ENCODE data around the gene ZAP70. TPM values are rescaled to one million over a fixed set of nuclear protein-coding genes. Genes with fewer than 3 reads are reported as not detected.

Gene ZAP70
- total and polyA plus RNA-seq, 10 of the 15 experiments (the other 5 are each of a cell fraction or from before 2014, with no cell fraction given): 0.18 to 2.9 (median 1.2) TPM; not detected in 1

DNA sequence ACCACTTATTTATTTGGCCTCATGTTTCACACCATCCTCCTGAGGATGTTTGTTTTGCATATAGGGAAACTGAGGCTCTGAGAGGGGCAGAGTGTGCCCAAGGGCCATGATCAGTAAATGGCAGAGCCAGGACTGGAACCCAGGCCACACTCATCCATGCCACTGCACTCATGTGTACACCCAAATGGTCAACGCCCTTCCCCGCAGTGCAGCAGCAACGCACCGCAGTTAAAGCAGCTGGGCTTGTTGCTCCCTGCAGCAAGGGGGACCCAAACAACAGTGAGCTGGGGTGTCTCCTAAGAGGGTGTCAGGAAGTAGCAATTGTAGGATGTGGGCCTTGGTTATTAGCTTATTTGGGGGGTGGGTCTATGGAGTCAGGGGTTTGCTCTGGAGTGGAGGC lies 36.6 kb downstream of the ZAP70 start:
- H3K4me1 ChIP-seq (ENCODE audit: control insufficient read depth, insufficient read depth, low read length): peaks cover 5% of the 10 kb centered on the region
- H4K20me1 ChIP-seq (ENCODE audit: control insufficient read depth, insufficient read depth): no peaks in the 10 kb centered on the region
- H3K9me3 ChIP-seq (replicated peaks; ENCODE audit: control insufficient read depth, insufficient read depth, low read length): no peaks in the 10 kb centered on the region
- 87% methylated on average over 4 of the region's 4 CpGs for WGBS (ENCODE audit: insufficient coverage, insufficient replicate concordance, low lambda C conversion rate, missing lambda C conversion rate)
- no peak overlapping the region for H3K4me2 ChIP-seq (ENCODE audit: control insufficient read depth, insufficient read depth)
- no peak overlapping the region for H3K9ac ChIP-seq (ENCODE audit: control insufficient read depth, insufficient read depth, low read length)
- ATAC-seq: no peak
- no peak for DNase-seq (ENCODE audit: low read depth, low spot score)
- CTCF ChIA-PET: interaction anchor here (0.6 to 5.2 kb wide), 5 partner anchors 9 to 640 kb away, joined by 3 to 39 read pairs (median 3); no protein-coding TSS in a partner anchor
- POLR2A ChIA-PET: no interaction called here
- H3K4me3 ChIP-seq: no peak overlapping the region
- intact Hi-C loops (cut with micrococcal nuclease; ENCODE audit: unreplicated experiment): no loop called here
- peaks cover 0 to 2% of the 10 kb centered on the region in 2 experiments; a peak in 1 of 4 replicates for H3K36me3 ChIP-seq (ENCODE audit: control insufficient read depth in 2 of 2, insufficient read depth in 2 of 2, low read length in 1 of 2)
- H3K79me2 ChIP-seq (ENCODE audit: control insufficient read depth, insufficient read depth, low read length): no peaks in the 10 kb centered on the region
- RAD21 ChIA-PET (ENCODE audit: unreplicated experiment): no interaction called here
- SMC1A ChIA-PET (ENCODE audit: uncharacterized antibody, unreplicated experiment): interaction anchor here (1.4 to 1.6 kb wide), 2 partner anchors 9 to 10 kb away, joined by 3 to 7 read pairs; no protein-coding TSS in a partner anchor
- TF ChIP-seq RELA (IDR thresholded peaks at IDR 0.05; ENCODE audit: borderline replicate concordance, partially characterized antibody): no peak
- no TSS peak for BruUV-seq (replicated peaks)
- in situ Hi-C loops (cut with MboI): no loop called here
- FAIRE-seq: no peak
- no peaks in the 10 kb centered on the region for H3K27me3 ChIP-seq (replicated peaks in 1 of 2; ENCODE audit: control insufficient read depth in 2 of 2, insufficient read depth in 2 of 2, low read length in 1 of 2)
- H3K27ac ChIP-seq (ENCODE audit: control insufficient read depth, insufficient read depth): no peak overlapping the region
- H2AFZ ChIP-seq (ENCODE audit: control insufficient read depth, low read depth, low read length): no peak overlapping the region

DNA sequence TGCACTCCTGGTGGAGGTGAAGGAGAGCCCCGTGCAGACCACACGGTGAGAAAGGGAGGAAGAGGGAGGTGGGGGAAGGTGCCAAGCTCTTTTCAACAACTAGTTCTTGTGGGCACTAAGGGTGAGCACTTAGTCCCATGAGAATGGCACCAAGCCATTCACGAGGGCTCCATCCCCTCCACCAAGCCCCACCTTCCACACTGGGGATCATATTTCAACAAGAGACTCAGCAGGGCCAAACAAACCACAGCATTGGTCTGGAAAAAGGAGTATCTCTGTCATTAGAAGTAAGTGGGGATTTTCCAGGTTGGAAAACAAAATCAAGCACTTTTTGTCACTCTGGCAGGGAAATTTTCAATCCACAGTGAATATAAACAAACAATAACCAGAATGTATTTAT lies 38.4 kb downstream of the ZAP70 start:
- BruUV-seq (replicated peaks): no TSS peak
- intact Hi-C loops (cut with micrococcal nuclease; ENCODE audit: unreplicated experiment) (no loop called here), in situ Hi-C loops (cut with MboI) (no loop called here)
- H4K20me1 ChIP-seq (ENCODE audit: control insufficient read depth, insufficient read depth): no peaks in the 10 kb centered on the region
- DNase-seq (ENCODE audit: low read depth, low spot score) (no peak), ATAC-seq (no peak), FAIRE-seq (no peak)
- H3K79me2 ChIP-seq (ENCODE audit: control insufficient read depth, insufficient read depth, low read length): no peaks in the 10 kb centered on the region
- WGBS (ENCODE audit: insufficient coverage, insufficient replicate concordance, low lambda C conversion rate, missing lambda C conversion rate): 30% methylated on average over 3 of the region's 3 CpGs
- H3K4me3 ChIP-seq: no peak overlapping the region
- peaks cover 3 to 8% of the 10 kb centered on the region in 2 experiments; a peak in 3 of 4 replicates for H3K36me3 ChIP-seq (ENCODE audit: control insufficient read depth in 2 of 2, insufficient read depth in 2 of 2, low read length in 1 of 2)
- H3K27ac ChIP-seq (ENCODE audit: control insufficient read depth, insufficient read depth): no peak overlapping the region
- POLR2A ChIA-PET: interaction anchor here (1.2 kb wide), 1 partner anchor 16 kb away, joined by 3 read pairs; no protein-coding TSS in a partner anchor
- H3K27me3 ChIP-seq (replicated peaks in 1 of 2; ENCODE audit: control insufficient read depth in 2 of 2, insufficient read depth in 2 of 2, low read length in 1 of 2): no peaks in the 10 kb centered on the region
- no peak overlapping the region for H2AFZ ChIP-seq (ENCODE audit: control insufficient read depth, low read depth, low read length)
- H3K4me1 ChIP-seq (ENCODE audit: control insufficient read depth, insufficient read depth, low read length): no peaks in the 10 kb centered on the region; the same call in 1 of the 2 replicates
- no peak overlapping the region for H3K4me2 ChIP-seq (ENCODE audit: control insufficient read depth, insufficient read depth)
- RAD21 ChIA-PET (ENCODE audit: unreplicated experiment): interaction anchor here (1.4 kb wide), 1 partner anchor 11 kb away, joined by 3 read pairs; no protein-coding TSS in a partner anchor
- CTCF ChIA-PET: interaction anchor here (1.6 to 5.2 kb wide), 2 partner anchors 10 kb away, joined by 3 to 39 read pairs; no protein-coding TSS in a partner anchor
- no peak for TF ChIP-seq MYC (IDR thresholded peaks at IDR 0.05; ENCODE audit: insufficient read depth, insufficient read length, insufficient replicate concordance, low read length, severe bottlenecking)
- TF ChIP-seq, protein P1, sequence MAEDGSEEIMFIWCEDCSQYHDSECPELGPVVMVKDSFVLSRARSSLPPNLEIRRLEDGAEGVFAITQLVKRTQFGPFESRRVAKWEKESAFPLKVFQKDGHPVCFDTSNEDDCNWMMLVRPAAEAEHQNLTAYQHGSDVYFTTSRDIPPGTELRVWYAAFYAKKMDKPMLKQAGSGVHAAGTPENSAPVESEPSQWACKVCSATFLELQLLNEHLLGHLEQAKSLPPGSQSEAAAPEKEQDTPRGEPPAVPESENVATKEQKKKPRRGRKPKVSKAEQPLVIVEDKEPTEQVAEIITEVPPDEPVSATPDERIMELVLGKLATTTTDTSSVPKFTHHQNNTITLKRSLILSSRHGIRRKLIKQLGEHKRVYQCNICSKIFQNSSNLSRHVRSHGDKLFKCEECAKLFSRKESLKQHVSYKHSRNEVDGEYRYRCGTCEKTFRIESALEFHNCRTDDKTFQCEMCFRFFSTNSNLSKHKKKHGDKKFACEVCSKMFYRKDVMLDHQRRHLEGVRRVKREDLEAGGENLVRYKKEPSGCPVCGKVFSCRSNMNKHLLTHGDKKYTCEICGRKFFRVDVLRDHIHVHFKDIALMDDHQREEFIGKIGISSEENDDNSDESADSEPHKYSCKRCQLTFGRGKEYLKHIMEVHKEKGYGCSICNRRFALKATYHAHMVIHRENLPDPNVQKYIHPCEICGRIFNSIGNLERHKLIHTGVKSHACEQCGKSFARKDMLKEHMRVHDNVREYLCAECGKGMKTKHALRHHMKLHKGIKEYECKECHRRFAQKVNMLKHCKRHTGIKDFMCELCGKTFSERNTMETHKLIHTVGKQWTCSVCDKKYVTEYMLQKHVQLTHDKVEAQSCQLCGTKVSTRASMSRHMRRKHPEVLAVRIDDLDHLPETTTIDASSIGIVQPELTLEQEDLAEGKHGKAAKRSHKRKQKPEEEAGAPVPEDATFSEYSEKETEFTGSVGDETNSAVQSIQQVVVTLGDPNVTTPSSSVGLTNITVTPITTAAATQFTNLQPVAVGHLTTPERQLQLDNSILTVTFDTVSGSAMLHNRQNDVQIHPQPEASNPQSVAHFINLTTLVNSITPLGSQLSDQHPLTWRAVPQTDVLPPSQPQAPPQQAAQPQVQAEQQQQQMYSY (CRISPR knock-in tag; IDR thresholded peaks at IDR 0.05): no peak
- no peak for TF ChIP-seq TCF12 (IDR thresholded peaks at IDR 0.05; ENCODE audit: low read depth, low read length)
- SMC1A ChIA-PET (ENCODE audit: uncharacterized antibody, unreplicated experiment): interaction anchor here (1.4 to 1.6 kb wide), 2 partner anchors 8 to 11 kb away, joined by 3 to 7 read pairs; no protein-coding TSS in a partner anchor
- H3K9me3 ChIP-seq (replicated peaks; ENCODE audit: control insufficient read depth, insufficient read depth, low read length): no peaks in the 10 kb centered on the region
- H3K9ac ChIP-seq (ENCODE audit: control insufficient read depth, insufficient read depth, low read length): no peak overlapping the region
